Esophagus mucosa (tissue), 1 donor: ENCODE results near the gene GSS. TPM values are rescaled to one million over a fixed set of nuclear protein-coding genes. Genes with fewer than 3 reads are reported as not detected.

Source experiments
- ATAC-seq: fragments of 200-7000 bp; cut with Tn5 transposase; one replicate; pipeline ENCODE4 v1.9.1; 2020
- total RNA-seq: library from RNA; stranded (reverse); gene quantifications from one replicate; pipeline ENCODE4 v1.2.4, GENCODE V29; 2023
- donor health status: DM: yes; HTN: yes; CAD: no.

Gene GSS
- total RNA-seq = 56.9 TPM

- ATAC-seq = peak; percentile 93
Observed at GRCh38 chr20:34955231-34956040, at the start of gene GSS, which contains the start of gene MYH7B. Gene GSS, minus strand, starts transcription at chr20:34955806. Its CDS starts 3,954 bp downstream, at chr20:34951852. Gene MYH7B, plus strand, starts transcription at chr20:34955868. Its CDS starts 22,138 bp downstream, at chr20:34978006.

GRCh38 chr20:35004749-35005462, 49.3 kb upstream of the GSS start:
- no peak for ATAC-seq

GRCh38 chr20:35004051-35004725, 48.6 kb upstream of the GSS start:
- ATAC-seq = no peak

GRCh38 chr20:35003211-35004031, 47.8 kb upstream of the GSS start:
- no peak for ATAC-seq

- no peak for ATAC-seq
Observed at GRCh38 chr20:35002426-35003210, 47.0 kb upstream of the GSS start.

GRCh38 chr20:35001596-35002362, 46.2 kb upstream of the GSS start:
- no peak for ATAC-seq

- ATAC-seq = no peak
Observed at GRCh38 chr20:35000922-35001595, 45.5 kb upstream of the GSS start.

GRCh38 chr20:35000311-35000921, 44.8 kb upstream of the GSS start:
- ATAC-seq = no peak

GRCh38 chr20:34999782-35000181, 44.2 kb upstream of the GSS start:
- ATAC-seq = no peak

- ATAC-seq = no peak
Observed at GRCh38 chr20:34999021-34999451, 43.4 kb upstream of the GSS start.

GRCh38 chr20:34998331-34998950, 42.8 kb upstream of the GSS start:
- peak; percentile 10 for ATAC-seq

GRCh38 chr20:34997774-34998173, 42.2 kb upstream of the GSS start:
- no peak for ATAC-seq

GRCh38 chr20:34997131-34997561, 41.5 kb upstream of the GSS start:
- no peak for ATAC-seq

- no peak for ATAC-seq
Observed at GRCh38 chr20:34996243-34997028, 40.8 kb upstream of the GSS start.

- ATAC-seq = no peak
Observed at GRCh38 chr20:34995696-34996095, 40.1 kb upstream of the GSS start.

- ATAC-seq = no peak
Observed at GRCh38 chr20:34995192-34995591, 39.6 kb upstream of the GSS start.

GRCh38 chr20:34994509-34995131, 39.0 kb upstream of the GSS start:
- no peak for ATAC-seq
